ENCODE data around the gene ANP32E.

Gene ANP32E

GRCh38 chr1:150259758-150260669 is 24.1 kb upstream of the ANP32E start (continued):
- TF ChIP-seq PRDM10 (tag by site-specific recombination; IDR thresholded peaks at IDR 0.05) (peak; percentile 96), ZBTB11 (tag by site-specific recombination; conservative IDR thresholded peaks at IDR 0.05; ENCODE audit: low read depth) (no peak), ZNF292 (tag by site-specific recombination; IDR thresholded peaks at IDR 0.05; ENCODE audit: borderline replicate concordance, low read depth) (no peak), ZNF518A (tag by site-specific recombination; conservative IDR thresholded peaks at IDR 0.05; ENCODE audit: low read depth) (no peak), ZNF214 (tag by site-specific recombination; IDR thresholded peaks at IDR 0.05; ENCODE audit: borderline replicate concordance) (no peak), GLIS2 (tag by site-specific recombination; IDR thresholded peaks at IDR 0.05) (peak; percentile 79), PRDM1 (tag by site-specific recombination; IDR thresholded peaks at IDR 0.05) (0 out of 2 replicates have a peak, but pooled peaks have one; percentile 10), ZNF654 (tag by site-specific recombination; IDR thresholded peaks at IDR 0.05; ENCODE audit: low read depth) (no peak), ZNF157 (tag by site-specific recombination; IDR thresholded peaks at IDR 0.05) (no peak), TCF7L2 (IDR thresholded peaks at IDR 0.05; ENCODE audit: borderline replicate concordance, low read depth, low read length) (no peak), ZNF692 (tag by site-specific recombination; IDR thresholded peaks at IDR 0.05) (peak; percentile 39; the same call in 1 of the 2 replicates), ZNF112 (tag by site-specific recombination; IDR thresholded peaks at IDR 0.05) (no peak), ZNF626 (tag by site-specific recombination; IDR thresholded peaks at IDR 0.05) (no peak), KLF10 (tag by site-specific recombination; IDR thresholded peaks at IDR 0.05) (no peak), ZNF26 (tag by site-specific recombination; IDR thresholded peaks at IDR 0.05) (no peak), ZBTB26 (tag by site-specific recombination; optimal IDR thresholded peaks at IDR 0.05) (no peak), ZFP3 (tag by site-specific recombination; IDR thresholded peaks at IDR 0.05; ENCODE audit: low read depth) (no peak), KLF9 (tag by site-specific recombination; IDR thresholded peaks at IDR 0.05; ENCODE audit: low read depth) (no peak), ZNF555 (tag by site-specific recombination; conservative IDR thresholded peaks at IDR 0.05) (no peak), KLF8 (tag by site-specific recombination; IDR thresholded peaks at IDR 0.05) (no peak), IKZF3 (tag by site-specific recombination; IDR thresholded peaks at IDR 0.05) (peak; percentile 70)

Data from HEK293 (cell line).